ENCODE measurements around the gene C19orf67. TPM values are rescaled to one million over a fixed set of nuclear protein-coding genes. Genes with fewer than 3 reads are reported as not detected.

Gene C19orf67
- polyA plus RNA-seq, 1 donor (not counting 4 experiments of a cell fraction or from before 2014, with no cell fraction given), result not detected

DNA sequence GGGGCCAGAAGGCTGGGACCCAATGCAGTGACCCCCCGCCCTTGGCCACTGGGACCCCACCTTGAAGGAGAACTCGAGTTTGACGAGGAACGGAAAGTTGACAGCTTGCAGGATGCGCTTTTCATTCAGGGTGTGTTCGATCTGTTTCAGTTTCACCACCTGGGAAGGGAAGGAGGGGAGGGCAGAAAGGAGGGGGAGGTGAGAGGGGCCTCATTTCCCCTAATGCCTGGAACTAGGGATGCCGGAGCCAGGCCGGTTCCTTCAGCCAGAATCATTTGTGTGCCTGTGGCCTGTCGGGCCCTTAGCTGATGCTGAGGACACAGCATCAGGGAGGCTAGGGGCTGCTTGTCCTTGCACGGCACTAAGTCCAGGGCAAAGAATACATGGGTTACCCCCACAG lies 17.2 kb upstream of the C19orf67 start:
- Histone ChIP-seq H3K27me3 (ENCODE audit: control insufficient read depth, extremely low read depth, insufficient read depth, low read length) (no peaks in the 10 kb centered on the region), H3K36me3 (ENCODE audit: control insufficient read depth in 2 of 2, extremely low read depth in 1 of 2, insufficient read depth in 2 of 2, low read length in 2 of 2) (peaks cover 2 to 18% of the 10 kb centered on the region in 2 experiments), H2AFZ (ENCODE audit: control insufficient read depth, low read length) (no peak overlapping the region), H3K4me2 (ENCODE audit: control insufficient read depth, extremely low read depth, insufficient read depth, low read depth, low read length) (no peak overlapping the region), H4K20me1 (ENCODE audit: control insufficient read depth, extremely low read depth, insufficient read depth, low read length) (no peaks in the 10 kb centered on the region), H3K79me2 (ENCODE audit: control insufficient read depth, insufficient read depth, low read length) (no peaks in the 10 kb centered on the region), H3K27ac (ENCODE audit: control insufficient read depth, insufficient read depth, low read length) (no peak overlapping the region), H3K4me1 (ENCODE audit: control insufficient read depth, extremely low read depth, insufficient read depth, low read length) (peaks cover 3% of the 10 kb centered on the region), H3K9ac (ENCODE audit: control insufficient read depth, extremely low read depth, insufficient read depth, low read length) (no peak overlapping the region), H3K4me3 (ENCODE audit: control insufficient read depth in 2 of 3, extremely low read depth in 1 of 3, insufficient read depth in 2 of 3, low read depth in 1 of 3, low read length in 3 of 3) (no peak overlapping the region), H3K9me1 (ENCODE audit: control insufficient read depth, extremely low read depth, insufficient read depth, low read length) (no peaks in the 10 kb centered on the region), H3K9me3 (ENCODE audit: control insufficient read depth, low read depth, low read length) (no peaks in the 10 kb centered on the region)
- FAIRE-seq (no peak), DNase-seq (ENCODE audit: low read depth, low spot score) (no peak)
- TF ChIP-seq CTCF (optimal IDR thresholded peaks at IDR 0.05 in 1 of 3, IDR thresholded peaks at IDR 0.05 in 1 of 3, conservative IDR thresholded peaks at IDR 0.05 in 1 of 3; ENCODE audit: extremely low read depth in 1 of 3, insufficient read depth in 2 of 3, low read length in 3 of 3) (no peak), EZH2 (IDR thresholded peaks at IDR 0.05; ENCODE audit: low read length) (no peak)
- dilution Hi-C loops (cut with MboI; ENCODE audit: extremely low pct_ligation_motif_present, low sequenced_read_pairs), result no loop called here

- no peak overlapping the region for H2AFZ ChIP-seq (ENCODE audit: control insufficient read depth, low read length)
- no peaks in the 10 kb centered on the region for H3K9me1 ChIP-seq (ENCODE audit: control insufficient read depth, extremely low read depth, insufficient read depth, low read length)
- no peaks in the 10 kb centered on the region for H3K79me2 ChIP-seq (ENCODE audit: control insufficient read depth, insufficient read depth, low read length)
- no peak overlapping the region for H3K27ac ChIP-seq (ENCODE audit: control insufficient read depth, insufficient read depth, low read length)
- no peak overlapping the region for H3K9ac ChIP-seq (ENCODE audit: control insufficient read depth, extremely low read depth, insufficient read depth, low read length)
- TF ChIP-seq CTCF (optimal IDR thresholded peaks at IDR 0.05 in 1 of 3, IDR thresholded peaks at IDR 0.05 in 1 of 3, conservative IDR thresholded peaks at IDR 0.05 in 1 of 3; ENCODE audit: extremely low read depth in 1 of 3, insufficient read depth in 2 of 3, low read length in 3 of 3) (no peak), EZH2 (IDR thresholded peaks at IDR 0.05; ENCODE audit: low read length) (no peak)
- no peak overlapping the region for H3K4me2 ChIP-seq (ENCODE audit: control insufficient read depth, extremely low read depth, insufficient read depth, low read depth, low read length)
- DNase-seq (ENCODE audit: low read depth, low spot score) (no peak), FAIRE-seq (no peak)
- dilution Hi-C loops (cut with MboI; ENCODE audit: extremely low pct_ligation_motif_present, low sequenced_read_pairs), result no loop called here
- no peaks in the 10 kb centered on the region for H3K9me3 ChIP-seq (ENCODE audit: control insufficient read depth, low read depth, low read length)
- no peaks in the 10 kb centered on the region for H4K20me1 ChIP-seq (ENCODE audit: control insufficient read depth, extremely low read depth, insufficient read depth, low read length)
- no peaks in the 10 kb centered on the region for H3K27me3 ChIP-seq (ENCODE audit: control insufficient read depth, extremely low read depth, insufficient read depth, low read length)
- no peak overlapping the region for H3K4me3 ChIP-seq (ENCODE audit: control insufficient read depth in 2 of 3, extremely low read depth in 1 of 3, insufficient read depth in 2 of 3, low read depth in 1 of 3, low read length in 3 of 3)
- H3K36me3 ChIP-seq (ENCODE audit: control insufficient read depth in 2 of 2, extremely low read depth in 1 of 2, insufficient read depth in 2 of 2, low read length in 2 of 2), result peaks cover 4 to 20% of the 10 kb centered on the region in 2 experiments
- H3K4me1 ChIP-seq (ENCODE audit: control insufficient read depth, extremely low read depth, insufficient read depth, low read length), result peaks cover 3% of the 10 kb centered on the region
Observed at GRCh38 chr19:14102102-14102696, 16.6 kb upstream of the C19orf67 start.

Data from keratinocyte (primary cell).